ENCODE measurements around the gene CCDC177. TPM values are rescaled to one million over a fixed set of nuclear protein-coding genes. Genes with fewer than 3 reads are reported as not detected.
A peak's percentile ranks its signal among the peaks of the same experiment; 100 is the strongest.

CCDC177 gene
- polyA plus RNA-seq, 2 of the 4 experiments (the other 2 are of a cell fraction), result not detected

GRCh38 chr14:69567563-69567962 is 7.1 kb downstream of the CCDC177 start:
- TF ChIP-seq ZC3H11A (IDR thresholded peaks at IDR 0.05) (no peak), REST (IDR thresholded peaks at IDR 0.05) (peak; percentile 18; the same call in 1 of the 2 replicates)
- H3K4me2 ChIP-seq, result no peak overlapping the region
- ATAC-seq (no peak), FAIRE-seq (no peak), DNase-seq (ENCODE audit: low read depth in 1 of 2, low spot score in 1 of 2) (no peak)
- CTCF ChIA-PET, result interaction anchor here (0.9 to 1.9 kb wide), 3 partner anchors 10 to 32 kb away, joined by 3 to 5 read pairs (median 4); no protein-coding TSS in a partner anchor
- H3K27ac ChIP-seq, result no peak overlapping the region
- H3K4me3 ChIP-seq, result no peak overlapping the region
- peaks cover 11% of the 10 kb centered on the region; the same call in 2 of the 3 replicates for H3K4me1 ChIP-seq
- H3K9me3 ChIP-seq, result no peaks in the 10 kb centered on the region
- 15% methylated on average over 5 of the region's 5 CpGs for WGBS (ENCODE audit: missing lambda C conversion rate)
- POLR2A ChIA-PET, result no interaction called here

DNA sequence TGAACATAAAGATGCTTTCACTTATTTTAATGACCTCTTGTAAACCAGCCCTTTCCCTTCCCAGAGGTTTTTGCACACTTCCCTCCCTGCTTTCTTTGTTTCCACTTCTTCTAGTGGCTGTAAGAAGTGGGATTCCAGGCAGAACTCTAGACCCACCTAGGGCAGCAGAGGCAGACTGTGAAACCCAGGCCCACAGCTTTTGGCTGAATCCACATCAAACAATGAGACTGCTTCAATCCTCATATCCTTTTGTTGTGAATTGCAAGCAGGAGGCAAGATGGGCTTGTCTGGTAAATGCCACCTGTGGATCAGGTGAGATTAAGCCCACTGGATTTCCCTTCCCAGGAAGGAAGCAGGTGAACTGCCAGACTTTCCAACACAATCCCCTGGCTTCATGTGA is 12.8 kb downstream of the CCDC177 start:
- CTCF ChIA-PET, result interaction anchor here (0.8 to 8.7 kb wide), 5 partner anchors 11 to 26 kb away, joined by 3 to 86 read pairs (median 15); partner anchors contain the start of gene CCDC177
- no peaks in the 10 kb centered on the region for H3K9me3 ChIP-seq
- no peak for ATAC-seq
- no peak overlapping the region for H3K4me3 ChIP-seq
- POLR2A ChIA-PET, result no interaction called here
- no peaks in the 10 kb centered on the region for H3K4me1 ChIP-seq
- H3K4me2 ChIP-seq, result no peak overlapping the region
- H3K27ac ChIP-seq, result no peak overlapping the region
- TF ChIP-seq HMGXB4 (CRISPR knock-in tag; IDR thresholded peaks at IDR 0.05; ENCODE audit: borderline replicate concordance), result no peak
- TF ChIP-seq JUNB (IDR thresholded peaks at IDR 0.05), result no peak
- no peak for TF ChIP-seq JUN (IDR thresholded peaks at IDR 0.05)
- TF ChIP-seq, protein P1, sequence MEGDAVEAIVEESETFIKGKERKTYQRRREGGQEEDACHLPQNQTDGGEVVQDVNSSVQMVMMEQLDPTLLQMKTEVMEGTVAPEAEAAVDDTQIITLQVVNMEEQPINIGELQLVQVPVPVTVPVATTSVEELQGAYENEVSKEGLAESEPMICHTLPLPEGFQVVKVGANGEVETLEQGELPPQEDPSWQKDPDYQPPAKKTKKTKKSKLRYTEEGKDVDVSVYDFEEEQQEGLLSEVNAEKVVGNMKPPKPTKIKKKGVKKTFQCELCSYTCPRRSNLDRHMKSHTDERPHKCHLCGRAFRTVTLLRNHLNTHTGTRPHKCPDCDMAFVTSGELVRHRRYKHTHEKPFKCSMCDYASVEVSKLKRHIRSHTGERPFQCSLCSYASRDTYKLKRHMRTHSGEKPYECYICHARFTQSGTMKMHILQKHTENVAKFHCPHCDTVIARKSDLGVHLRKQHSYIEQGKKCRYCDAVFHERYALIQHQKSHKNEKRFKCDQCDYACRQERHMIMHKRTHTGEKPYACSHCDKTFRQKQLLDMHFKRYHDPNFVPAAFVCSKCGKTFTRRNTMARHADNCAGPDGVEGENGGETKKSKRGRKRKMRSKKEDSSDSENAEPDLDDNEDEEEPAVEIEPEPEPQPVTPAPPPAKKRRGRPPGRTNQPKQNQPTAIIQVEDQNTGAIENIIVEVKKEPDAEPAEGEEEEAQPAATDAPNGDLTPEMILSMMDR (IDR thresholded peaks at IDR 0.05), result no peak
- no peak for TF ChIP-seq BHLHE40 (IDR thresholded peaks at IDR 0.05; ENCODE audit: low read depth, low read length)
- TF ChIP-seq POLR2A (IDR thresholded peaks at IDR 0.05; ENCODE audit: low read length), result no peak
- TF ChIP-seq TFCP2L1 (CRISPR knock-in tag; IDR thresholded peaks at IDR 0.05), result no peak
- no peak for DNase-seq (ENCODE audit: low read depth in 1 of 2, low spot score in 1 of 2)
- no peak for FAIRE-seq

- Histone ChIP-seq H3K9me3 (no peaks in the 10 kb centered on the region), H3K4me3 (no peak overlapping the region), H3K27ac (no peak overlapping the region), H3K4me2 (no peak overlapping the region), H3K4me1 (no peaks in the 10 kb centered on the region)
- WGBS (ENCODE audit: missing lambda C conversion rate), result 41% methylated on average over 7 of the region's 7 CpGs
- ChIA-PET CTCF (interaction anchor here (1.1 to 8.7 kb wide), 3 partner anchors 12 to 166 kb away, joined by 3 to 86 read pairs (median 8); partner anchors contain the start of gene CCDC177), POLR2A (no interaction called here)
- ATAC-seq, result no peak
- TF ChIP-seq ZSCAN20 (CRISPR knock-in tag; IDR thresholded peaks at IDR 0.05) (no peak), MAFK (IDR thresholded peaks at IDR 0.05; ENCODE audit: partially characterized antibody) (peak; percentile 55)
- FAIRE-seq, result no peak
- DNase-seq (ENCODE audit: low read depth in 1 of 2, low spot score in 1 of 2), result no peak
Measured at GRCh38 chr14:69560826-69561225, 13.8 kb downstream of the CCDC177 start.

- CTCF ChIA-PET, result interaction anchor here (1.1 to 8.7 kb wide), 5 partner anchors 12 to 167 kb away, joined by 4 to 86 read pairs (median 8); partner anchors contain the start of gene CCDC177
- FAIRE-seq, result no peak
- Histone ChIP-seq H3K4me2 (no peak overlapping the region), H3K27ac (no peak overlapping the region), H3K4me3 (no peak overlapping the region), H3K4me1 (no peaks in the 10 kb centered on the region), H3K9me3 (no peaks in the 10 kb centered on the region)
- DNase-seq (ENCODE audit: low read depth in 1 of 2, low spot score in 1 of 2), result no peak
- ATAC-seq, result no peak; a peak in 2 of 6 replicates
- POLR2A ChIA-PET, result no interaction called here
- WGBS (ENCODE audit: missing lambda C conversion rate), result 53% methylated on average over 6 of the region's 6 CpGs
- TF ChIP-seq SREBF2 (IDR thresholded peaks at IDR 0.05) (no peak), HEYL (CRISPR knock-in tag; IDR thresholded peaks at IDR 0.05) (no peak), KDM1A (IDR thresholded peaks at IDR 0.05; ENCODE audit: low read depth) (no peak), E2F6 (IDR thresholded peaks at IDR 0.05; ENCODE audit: borderline replicate concordance, low read depth) (no peak), REST (IDR thresholded peaks at IDR 0.05) (no peak), EHMT2 (IDR thresholded peaks at IDR 0.05; ENCODE audit: low read depth) (no peak), POLR2AphosphoS2 (conservative IDR thresholded peaks at IDR 0.05; ENCODE audit: low read length) (no peak), RARB (CRISPR knock-in tag; IDR thresholded peaks at IDR 0.05) (no peak)
Measured at GRCh38 chr14:69559581-69560011, 15.1 kb downstream of the CCDC177 start.
